ENCODE measurements around the gene SLC66A2. TPM values are rescaled to one million over a fixed set of nuclear protein-coding genes. Genes with fewer than 3 reads are reported as not detected.

Gene SLC66A2
- total RNA-seq, 1 donor from 2014 or later, result 5.8 TPM

- Mint-ChIP-seq H3K4me3 (no peak overlapping the region), H3K9me3 (no peaks in the 10 kb centered on the region), H3K36me3 (no peaks in the 10 kb centered on the region), H3K27ac (no peak overlapping the region), H3K27me3 (ENCODE audit: insufficient read depth, low read depth) (peaks cover 5% of the 10 kb centered on the region), H3K4me1 (peaks cover 8% of the 10 kb centered on the region)
- Histone ChIP-seq H4K20me1 (ENCODE audit: low read depth) (no peaks in the 10 kb centered on the region), H3K27me3 (peaks cover 40% of the 10 kb centered on the region), H3K4me1 (no peaks in the 10 kb centered on the region), H3K9me3 (ENCODE audit: low read depth) (no peaks in the 10 kb centered on the region), H3K36me3 (no peaks in the 10 kb centered on the region), H3F3A (ENCODE audit: low read depth) (peaks cover 13% of the 10 kb centered on the region), H2AFZ (replicated peaks) (no peak overlapping the region), H3K9ac (no peak overlapping the region), H3K79me2 (ENCODE audit: low read depth) (no peaks in the 10 kb centered on the region), H3K4me3 (no peak overlapping the region), H3K4me2 (no peak overlapping the region), H3K27ac (no peak overlapping the region)
- DNase-seq (ENCODE audit: low spot score), result no peak
- no peak for TF ChIP-seq EZH2 (IDR thresholded peaks at IDR 0.05)
- TF ChIP-seq EZH2phosphoT487 (IDR thresholded peaks at IDR 0.05), result no peak
- TF ChIP-seq CTCF (IDR thresholded peaks at IDR 0.05), result no peak
Measured at GRCh38 chr18:79855147-79855933, 96.1 kb downstream of the SLC66A2 start.

- no peaks in the 10 kb centered on the region for H3K79me2 ChIP-seq (ENCODE audit: low read depth)
- H4K20me1 ChIP-seq (ENCODE audit: low read depth), result no peaks in the 10 kb centered on the region
- no peaks in the 10 kb centered on the region for H3K4me1 ChIP-seq
- H3F3A ChIP-seq (ENCODE audit: low read depth), result peaks cover 13% of the 10 kb centered on the region
- no peak for DNase-seq (ENCODE audit: low spot score)
- H3K4me3 ChIP-seq, result no peak overlapping the region
- Mint-ChIP-seq H3K4me3 (no peak overlapping the region), H3K27ac (no peak overlapping the region), H3K36me3 (no peaks in the 10 kb centered on the region), H3K27me3 (ENCODE audit: insufficient read depth, low read depth) (peaks cover 7% of the 10 kb centered on the region), H3K4me1 (peaks cover 8% of the 10 kb centered on the region), H3K9me3 (no peaks in the 10 kb centered on the region)
- H2AFZ ChIP-seq (replicated peaks), result no peak overlapping the region
- no peak overlapping the region for H3K4me2 ChIP-seq
- H3K9me3 ChIP-seq (ENCODE audit: low read depth), result no peaks in the 10 kb centered on the region
- no peaks in the 10 kb centered on the region for H3K36me3 ChIP-seq
- peaks cover 26% of the 10 kb centered on the region for H3K27me3 ChIP-seq
- no peak overlapping the region for H3K9ac ChIP-seq
- TF ChIP-seq CTCF (IDR thresholded peaks at IDR 0.05) (no peak), EZH2 (IDR thresholded peaks at IDR 0.05) (no peak), EZH2phosphoT487 (IDR thresholded peaks at IDR 0.05) (no peak)
- no peak overlapping the region for H3K27ac ChIP-seq
Measured at GRCh38 chr18:79853993-79854364, 97.5 kb downstream of the SLC66A2 start.

- no peaks in the 10 kb centered on the region for H3K36me3 Mint-ChIP-seq
- Histone ChIP-seq H3K4me2 (no peak overlapping the region), H3K9me3 (ENCODE audit: low read depth) (no peaks in the 10 kb centered on the region), H3F3A (ENCODE audit: low read depth) (peaks cover 13% of the 10 kb centered on the region), H3K36me3 (no peaks in the 10 kb centered on the region), H3K4me1 (no peaks in the 10 kb centered on the region), H4K20me1 (ENCODE audit: low read depth) (no peaks in the 10 kb centered on the region), H3K79me2 (ENCODE audit: low read depth) (no peaks in the 10 kb centered on the region), H3K4me3 (no peak overlapping the region), H3K27ac (no peak overlapping the region), H3K27me3 (peaks cover 21% of the 10 kb centered on the region), H3K9ac (no peak overlapping the region), H2AFZ (replicated peaks) (no peak overlapping the region)
- H3K27ac Mint-ChIP-seq, result peak overlapping the region; percentile 74
- no peak for DNase-seq (ENCODE audit: low spot score)
- peaks cover 8% of the 10 kb centered on the region for H3K4me1 Mint-ChIP-seq
- no peak for TF ChIP-seq EZH2phosphoT487 (IDR thresholded peaks at IDR 0.05)
- TF ChIP-seq CTCF (IDR thresholded peaks at IDR 0.05), result no peak
- no peak for TF ChIP-seq EZH2 (IDR thresholded peaks at IDR 0.05)
- peaks cover 7% of the 10 kb centered on the region for H3K27me3 Mint-ChIP-seq (ENCODE audit: insufficient read depth, low read depth)
- no peaks in the 10 kb centered on the region for H3K9me3 Mint-ChIP-seq
- no peak overlapping the region for H3K4me3 Mint-ChIP-seq
Measured at GRCh38 chr18:79853303-79853992, 98.0 kb downstream of the SLC66A2 start.
